Caco-2 (cell line): ENCODE measurements around the gene SMTN. TPM values are rescaled to one million over a fixed set of nuclear protein-coding genes. Genes with fewer than 3 reads are reported as not detected.

ENCODE experiments used
- BruUV-seq: library from RNA; stranded (reverse); fragments of 400-500 nt; replicated peaks from 2 replicates; lab custom pipeline; 2021; lab: Mats Ljungman, UMichigan
- CTCF ChIA-PET: fragments of 300-600 bp; sonication (Branson Sonifier 250); formaldehyde crosslinking; loops from one replicate; lab custom pipeline; 2022; ENCODE audit warnings: antibody characterized with exemption; lab: Charles Lee
- POLR2A ChIA-PET: fragments of 300-600 bp; sonication (Branson Sonifier 250); formaldehyde crosslinking; loops from one replicate; lab custom pipeline; 2022; ENCODE audit warnings: antibody characterized with exemption; lab: Charles Lee
- DNase-seq, 2 experiments: peaks; one replicate each; pipeline versions ENCODE4 v3.0.0 to v3.0.0-alpha.2; 2020 to 2022
- H3K27me3 ChIP-seq: replicated peaks from 2 replicates; pipeline ENCODE4 v1.6.0; 2011; ENCODE audit warnings: low read length; ENCODE audit not compliant: control insufficient read depth, insufficient read depth
- H3K36me3 ChIP-seq: 2 replicates; pipeline ENCODE4 v1.5.1; 2011; ENCODE audit warnings: low read length; ENCODE audit not compliant: control insufficient read depth, insufficient read depth
- H3K4me1 ChIP-seq: fragments of 250-450 bp; sonication (Bioruptor Pico); 2 replicates; pipeline ENCODE4 v1.5.1; 2020; ENCODE audit warnings: mild to moderate bottlenecking
- H3K4me3 ChIP-seq: 2 replicates; pipeline ENCODE4 v1.5.1; 2011; ENCODE audit warnings: low read depth, mild to moderate bottlenecking, control low read depth, low read length
- H3K9me3 ChIP-seq: fragments of 250-450 bp; sonication (Bioruptor Pico); 2 replicates; pipeline ENCODE4 v1.5.1; 2020; ENCODE audit warnings: mild to moderate bottlenecking, moderate library complexity
- H3K27ac Mint-ChIP-seq: one replicate; pipeline ENCODE4 v1.8.0; 2022; ENCODE audit warnings: mixed read lengths; ENCODE audit not compliant: unreplicated experiment
- H3K27me3 Mint-ChIP-seq: one replicate; pipeline ENCODE4 v1.8.0; 2022; ENCODE audit warnings: mixed read lengths; ENCODE audit not compliant: insufficient read depth, unreplicated experiment
- H3K36me3 Mint-ChIP-seq: one replicate; pipeline ENCODE4 v1.8.0; 2022; ENCODE audit warnings: mild to moderate bottlenecking, mixed read lengths; ENCODE audit not compliant: insufficient read depth, unreplicated experiment
- H3K4me1 Mint-ChIP-seq: one replicate; pipeline ENCODE4 v1.8.0; 2022; ENCODE audit warnings: low read depth, mixed read lengths; ENCODE audit not compliant: unreplicated experiment
- H3K4me3 Mint-ChIP-seq: one replicate; pipeline ENCODE4 v1.8.0; 2022; ENCODE audit warnings: mild to moderate bottlenecking, moderate library complexity, mixed read lengths; ENCODE audit not compliant: unreplicated experiment
- H3K9me3 Mint-ChIP-seq: one replicate; pipeline ENCODE4 v1.8.0; 2022; ENCODE audit warnings: mixed read lengths; ENCODE audit not compliant: unreplicated experiment
- CTCF ChIP-seq, 2 experiments: fragments of 200-600 bp in 1 of 2; IDR thresholded peaks; 1 replicate in 1 of 2; 2 replicates in 1 of 2; pipeline versions ENCODE4 v1.5.1 to v1.8.0; 2011 to 2022; ENCODE audit warnings: antibody characterized with exemption in 1 of 2, control low read depth in 1 of 2, inconsistent platforms in 1 of 2, low read depth in 1 of 2, low read length in 1 of 2, mild to moderate bottlenecking in 1 of 2, moderate library complexity in 1 of 2; ENCODE audit not compliant: insufficient read depth in 1 of 2, severe bottlenecking in 1 of 2, unreplicated experiment in 1 of 2
- intact Hi-C: fragments of 100-400 bp; cut with micrococcal nuclease; formaldehyde crosslinking; loops from one replicate; pipeline ENCODE4 v1.10.0; 2022; ENCODE audit not compliant: unreplicated experiment
- total RNA-seq: library from RNA; stranded (reverse); gene quantifications from 2 replicates; pipeline ENCODE4 v1.2.3, GENCODE V29; 2022

SMTN gene
- total RNA-seq, 1 experiment from 2014 or later, result 71.0 TPM

GRCh38 chr22:31103111-31103510 is 22.0 kb downstream of the SMTN start:
- Histone ChIP-seq H3K9me3 (no peaks in the 10 kb centered on the region), H3K27me3 (no peaks in the 10 kb centered on the region), H3K4me1 (no peaks in the 10 kb centered on the region), H3K4me3 (no peak overlapping the region), H3K36me3 (no peaks in the 10 kb centered on the region; the same call in 1 of the 2 replicates)
- ChIA-PET CTCF (no interaction called here), POLR2A (no interaction called here)
- Mint-ChIP-seq H3K4me3 (no peak overlapping the region), H3K27ac (no peak overlapping the region), H3K36me3 (peaks cover 6% of the 10 kb centered on the region), H3K9me3 (no peaks in the 10 kb centered on the region), H3K4me1 (peaks cover 7% of the 10 kb centered on the region), H3K27me3 (no peaks in the 10 kb centered on the region)
- no TSS peak for BruUV-seq
- intact Hi-C loops, result no loop called here
- DNase-seq, result no peak
- TF ChIP-seq CTCF (IDR thresholded peaks at IDR 0.05; ENCODE audit: insufficient read depth in 1 of 2, low read depth in 1 of 2, low read length in 1 of 2, severe bottlenecking in 1 of 2, unreplicated experiment in 1 of 2), result no peak

- Mint-ChIP-seq H3K4me3 (no peak overlapping the region), H3K9me3 (no peaks in the 10 kb centered on the region), H3K4me1 (peaks cover 7% of the 10 kb centered on the region), H3K27ac (no peak overlapping the region), H3K27me3 (no peaks in the 10 kb centered on the region), H3K36me3 (peaks cover 6% of the 10 kb centered on the region)
- intact Hi-C loops, result no loop called here
- H3K27me3 ChIP-seq, result no peaks in the 10 kb centered on the region
- POLR2A ChIA-PET, result no interaction called here
- no peak for TF ChIP-seq CTCF (IDR thresholded peaks at IDR 0.05; ENCODE audit: insufficient read depth in 1 of 2, low read depth in 1 of 2, low read length in 1 of 2, severe bottlenecking in 1 of 2, unreplicated experiment in 1 of 2)
- no peaks in the 10 kb centered on the region for H3K9me3 ChIP-seq
- CTCF ChIA-PET, result no interaction called here
- no TSS peak for BruUV-seq
- H3K4me3 ChIP-seq, result no peak overlapping the region
- H3K4me1 ChIP-seq, result no peaks in the 10 kb centered on the region
- DNase-seq, result no peak
- H3K36me3 ChIP-seq, result no peaks in the 10 kb centered on the region; the same call in 1 of the 2 replicates
Measured at GRCh38 chr22:31103899-31104694, 23.0 kb downstream of the SMTN start.

- H3K36me3 Mint-ChIP-seq, result peaks cover 6% of the 10 kb centered on the region
- intact Hi-C loops, result no loop called here
- ChIA-PET POLR2A (no interaction called here), CTCF (no interaction called here)
- Histone ChIP-seq H3K4me3 (no peak overlapping the region), H3K9me3 (no peaks in the 10 kb centered on the region), H3K4me1 (no peaks in the 10 kb centered on the region), H3K27me3 (no peaks in the 10 kb centered on the region), H3K36me3 (no peaks in the 10 kb centered on the region)
- no peak overlapping the region for H3K4me3 Mint-ChIP-seq
- no peak for TF ChIP-seq CTCF (IDR thresholded peaks at IDR 0.05; ENCODE audit: insufficient read depth in 1 of 2, low read depth in 1 of 2, low read length in 1 of 2, severe bottlenecking in 1 of 2, unreplicated experiment in 1 of 2)
- no peaks in the 10 kb centered on the region for H3K27me3 Mint-ChIP-seq
- H3K27ac Mint-ChIP-seq, result no peak overlapping the region
- no TSS peak for BruUV-seq
- H3K4me1 Mint-ChIP-seq, result peaks cover 7% of the 10 kb centered on the region
- no peak for DNase-seq
- H3K9me3 Mint-ChIP-seq, result no peaks in the 10 kb centered on the region
Measured at GRCh38 chr22:31104869-31105268, 23.8 kb downstream of the SMTN start.
